H1 (cell line): Measurements from ENCODE around the gene LNX2.

Source experiments
- CHD2 ChIP-seq: IDR thresholded peaks from 2 replicates; pipeline ENCODE4 v1.6.1; 2012; ENCODE audit warnings: low read length, improper control_type of control experiment
- CTCF ChIP-seq, 3 experiments: IDR thresholded peaks; 1 replicate in 2 of 3; 2 replicates in 1 of 3; pipeline versions ENCODE4 v1.5.1 to v1.6.1; 2011; ENCODE audit warnings: low read length in 3 of 3, mild to moderate bottlenecking in 3 of 3, inconsistent platforms in 2 of 3, low read depth in 1 of 3, moderate library complexity in 1 of 3; ENCODE audit not compliant: insufficient read depth in 1 of 3; ENCODE audit errors: control extremely low read depth in 1 of 3
- EP300 ChIP-seq, 2 experiments: IDR thresholded peaks; 1 replicate in 1 of 2; 2 replicates in 1 of 2; pipeline ENCODE4 v1.6.1; 2011 to 2012; ENCODE audit warnings: low read depth in 2 of 2, low read length in 2 of 2, mild to moderate bottlenecking in 2 of 2, borderline replicate concordance in 1 of 2, inconsistent platforms in 1 of 2, moderate library complexity in 1 of 2
- JUND ChIP-seq: IDR thresholded peaks from 2 replicates; pipeline ENCODE4 v1.6.1; 2011; ENCODE audit warnings: mild to moderate bottlenecking, improper control_type of control experiment, low read length
- MAFK ChIP-seq: IDR thresholded peaks from 2 replicates; pipeline ENCODE4 v1.6.1; 2012; ENCODE audit warnings: low read depth, mild to moderate bottlenecking, improper control_type of control experiment, low read length
- NRF1 ChIP-seq: IDR thresholded peaks from 2 replicates; pipeline ENCODE4 v1.6.1; 2011; ENCODE audit warnings: mild to moderate bottlenecking, low read depth, low read length, improper control_type of control experiment
- POLR2AphosphoS5 ChIP-seq: IDR thresholded peaks from 2 replicates; pipeline ENCODE4 v1.6.1; 2011; ENCODE audit warnings: low read depth, low read length
- RAD21 ChIP-seq, 2 experiments: IDR thresholded peaks in 1 of 2; conservative IDR thresholded peaks in 1 of 2; 2 replicates each; pipeline ENCODE4 v1.6.1; 2011; ENCODE audit warnings: low read depth in 2 of 2, low read length in 2 of 2, improper control_type of control experiment in 1 of 2, inconsistent platforms in 1 of 2, mild to moderate bottlenecking in 1 of 2, moderate library complexity in 1 of 2
- RXRA ChIP-seq: IDR thresholded peaks from 2 replicates; pipeline ENCODE4 v1.6.1; 2011; ENCODE audit warnings: low read depth, mild to moderate bottlenecking, low read length, moderate library complexity; ENCODE audit not compliant: insufficient read depth
- SP1 ChIP-seq: IDR thresholded peaks from 2 replicates; pipeline ENCODE4 v1.6.1; 2011; ENCODE audit warnings: low read depth, low read length
- USF2 ChIP-seq: IDR thresholded peaks from 2 replicates; pipeline ENCODE4 v1.6.1; 2011; ENCODE audit warnings: low read length, improper control_type of control experiment

GRCh38 chr13:27592865-27593264 is 27.5 kb downstream of the LNX2 start:
- no peak for TF ChIP-seq CHD2
- TF ChIP-seq NRF1: no peak
- TF ChIP-seq MAFK: no peak
- no peak for TF ChIP-seq EP300 (IDR thresholded peaks at IDR 0.05; ENCODE audit: borderline replicate concordance in 1 of 2, low read depth in 2 of 2, low read length in 2 of 2)
- no peak for TF ChIP-seq CTCF (IDR thresholded peaks at IDR 0.05; ENCODE audit: control extremely low read depth in 1 of 3, insufficient read depth in 1 of 3, low read depth in 1 of 3, low read length in 3 of 3)
- no peak for TF ChIP-seq RXRA
- TF ChIP-seq USF2: no peak
- TF ChIP-seq SP1: no peak
- TF ChIP-seq JUND: no peak
- no peak for TF ChIP-seq POLR2AphosphoS5
- TF ChIP-seq RAD21 (IDR thresholded peaks at IDR 0.05 in 1 of 2, conservative IDR thresholded peaks at IDR 0.05 in 1 of 2; ENCODE audit: low read depth in 2 of 2, low read length in 2 of 2): no peak
